Subcutaneous abdominal adipose tissue (tissue), 5 donors: Measurements from ENCODE around the gene CDK15.

ENCODE experiments used
- H3K27ac ChIP-seq: one replicate; pipeline ENCODE4 v1.7.0; 2013; ENCODE audit warnings: low read depth, mild to moderate bottlenecking, inconsistent platforms, low read length, moderate library complexity
- H3K27me3 ChIP-seq, 5 donors: one replicate each; pipeline ENCODE4 v1.7.0; 2013; ENCODE audit warnings: low read length in 5 of 5, inconsistent platforms in 1 of 5; ENCODE audit not compliant: control insufficient read depth in 5 of 5, insufficient read depth in 4 of 5
- H3K36me3 ChIP-seq, 5 donors: one replicate each; pipeline ENCODE4 v1.7.0; 2013; ENCODE audit warnings: low read length in 5 of 5; ENCODE audit not compliant: control insufficient read depth in 5 of 5, insufficient read depth in 5 of 5
- H3K4me1 ChIP-seq, 5 donors: one replicate each; pipeline ENCODE4 v1.7.0; 2013; ENCODE audit warnings: low read length in 5 of 5, mild to moderate bottlenecking in 3 of 5, moderate library complexity in 1 of 5; ENCODE audit not compliant: control insufficient read depth in 5 of 5, insufficient read depth in 5 of 5
- H3K4me3 ChIP-seq, 5 donors: one replicate each; pipeline ENCODE4 v1.7.0; 2013; ENCODE audit warnings: low read length in 5 of 5, low read depth in 1 of 5
- H3K9ac ChIP-seq, 5 donors: one replicate each; pipeline ENCODE4 v1.7.0; 2013; ENCODE audit warnings: low read length in 5 of 5, mild to moderate bottlenecking in 4 of 5, moderate library complexity in 3 of 5
- H3K9me3 ChIP-seq, 5 donors: one replicate each; pipeline ENCODE4 v1.7.0; 2013; ENCODE audit warnings: low read length in 5 of 5; ENCODE audit not compliant: control insufficient read depth in 5 of 5
- donor health status: healthy.
- donor health status: healthy.
- donor health status: healthy.
- donor health status: healthy.
- donor health status: healthy.

CDK15 gene

DNA sequence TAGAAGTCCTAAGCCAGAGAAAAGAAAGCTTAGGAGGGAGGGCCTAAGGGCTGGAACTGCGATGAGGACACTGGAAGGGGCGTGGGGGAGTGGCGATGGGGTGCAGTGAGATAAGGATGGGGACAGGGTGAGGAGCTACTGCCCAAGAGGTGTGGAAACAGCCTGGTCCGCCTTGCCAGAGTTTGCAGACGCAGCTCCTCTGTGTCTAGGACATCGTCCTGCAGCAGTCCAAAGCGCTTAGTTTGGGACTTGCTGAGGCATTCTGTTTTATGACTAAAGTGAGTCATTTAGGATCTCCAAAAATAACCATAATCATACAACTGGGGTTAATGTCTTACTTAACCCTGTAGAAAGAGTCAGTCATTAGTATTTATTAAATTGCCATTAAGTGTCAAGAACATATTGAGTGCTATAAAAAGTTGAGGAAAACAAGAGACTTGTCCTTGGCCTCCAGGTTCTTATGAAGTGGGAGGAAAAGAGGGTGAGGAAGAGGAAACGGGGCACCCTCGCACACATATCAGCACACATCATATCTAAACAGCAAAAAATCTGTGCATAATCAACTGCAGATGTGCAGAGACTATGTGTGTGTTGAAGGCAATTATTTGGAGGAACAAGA lies 74.8 kb downstream of the CDK15 start:
- Histone ChIP-seq H3K9ac (no peak overlapping the region), H3K4me1 (peaks cover 5 to 36% (median 17%) of the 10 kb centered on the region in 5 donors), H3K4me3 (no peak overlapping the region), H3K9me3 (no peaks in the 10 kb centered on the region), H3K27me3 (peaks cover 8 to 17% (median 14%) of the 10 kb centered on the region in 5 donors), H3K27ac (no peak overlapping the region), H3K36me3 (no peaks in the 10 kb centered on the region)

DNA sequence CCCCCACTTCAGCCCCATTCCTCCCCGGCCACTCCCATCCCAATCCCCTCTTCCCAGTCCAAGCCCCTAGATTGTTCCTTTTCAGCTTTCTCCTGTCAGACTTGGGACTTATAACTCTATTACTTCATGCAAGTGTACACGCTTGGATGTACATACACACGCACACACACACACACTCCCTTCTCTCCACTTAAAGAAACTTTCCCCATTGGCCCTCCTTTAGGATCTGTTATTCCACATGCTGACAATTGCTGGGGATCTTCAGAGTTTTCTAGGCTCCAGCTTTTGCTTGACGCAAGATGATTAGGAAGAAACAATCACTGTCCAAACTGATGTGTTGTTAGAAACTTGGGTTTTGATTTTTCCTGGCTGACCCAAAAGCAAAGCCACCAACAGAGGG lies 75.4 kb downstream of the CDK15 start:
- Histone ChIP-seq H3K9ac (no peak overlapping the region), H3K36me3 (no peaks in the 10 kb centered on the region), H3K27ac (no peak overlapping the region), H3K27me3 (peaks cover 8 to 17% (median 14%) of the 10 kb centered on the region in 5 donors), H3K9me3 (no peaks in the 10 kb centered on the region), H3K4me3 (no peak overlapping the region), H3K4me1 (peaks cover 5 to 36% (median 17%) of the 10 kb centered on the region in 5 donors)

DNA sequence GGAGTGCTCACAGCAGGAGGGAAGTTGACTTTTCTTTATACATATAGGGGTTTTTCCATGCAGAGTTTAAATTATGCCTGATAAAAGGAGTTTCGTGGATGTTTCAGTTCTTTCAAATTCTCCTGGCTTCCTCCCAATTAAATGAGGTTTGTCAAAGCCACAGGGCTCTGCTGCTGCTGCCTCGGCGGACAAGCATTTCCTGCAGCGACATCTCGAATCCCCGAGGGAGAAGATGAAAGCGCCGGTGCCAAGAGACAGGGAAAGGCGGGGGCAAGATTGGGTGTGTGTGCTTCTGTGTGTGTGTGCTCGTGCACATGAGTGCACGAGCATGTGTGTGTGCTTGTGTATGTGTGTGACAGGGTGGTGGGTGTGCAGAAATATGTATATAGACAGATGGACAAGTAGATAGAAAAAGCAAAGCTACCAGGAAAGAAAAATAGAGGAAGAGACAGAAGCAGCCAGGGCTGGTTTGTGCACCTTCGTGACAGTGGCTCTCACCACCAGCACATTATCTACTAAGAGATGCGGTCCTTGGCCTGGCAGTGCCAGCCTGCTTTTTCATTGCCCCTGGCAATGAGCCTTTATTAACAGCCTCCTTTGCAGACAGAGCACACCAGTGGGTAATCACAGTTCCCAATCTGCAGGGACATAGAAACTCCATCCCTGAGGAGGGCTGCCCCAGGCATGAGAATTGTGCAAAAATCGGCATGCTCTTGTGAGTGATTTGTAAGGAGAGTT lies 76.2 kb downstream of the CDK15 start:
- Histone ChIP-seq H3K9me3 (no peaks in the 10 kb centered on the region), H3K4me1 (peaks cover 5 to 36% (median 17%) of the 10 kb centered on the region in 5 donors), H3K36me3 (no peaks in the 10 kb centered on the region), H3K27ac (no peak overlapping the region), H3K9ac (no peak overlapping the region), H3K4me3 (no peak overlapping the region), H3K27me3 (peaks cover 6 to 17% (median 14%) of the 10 kb centered on the region in 5 donors)

DNA sequence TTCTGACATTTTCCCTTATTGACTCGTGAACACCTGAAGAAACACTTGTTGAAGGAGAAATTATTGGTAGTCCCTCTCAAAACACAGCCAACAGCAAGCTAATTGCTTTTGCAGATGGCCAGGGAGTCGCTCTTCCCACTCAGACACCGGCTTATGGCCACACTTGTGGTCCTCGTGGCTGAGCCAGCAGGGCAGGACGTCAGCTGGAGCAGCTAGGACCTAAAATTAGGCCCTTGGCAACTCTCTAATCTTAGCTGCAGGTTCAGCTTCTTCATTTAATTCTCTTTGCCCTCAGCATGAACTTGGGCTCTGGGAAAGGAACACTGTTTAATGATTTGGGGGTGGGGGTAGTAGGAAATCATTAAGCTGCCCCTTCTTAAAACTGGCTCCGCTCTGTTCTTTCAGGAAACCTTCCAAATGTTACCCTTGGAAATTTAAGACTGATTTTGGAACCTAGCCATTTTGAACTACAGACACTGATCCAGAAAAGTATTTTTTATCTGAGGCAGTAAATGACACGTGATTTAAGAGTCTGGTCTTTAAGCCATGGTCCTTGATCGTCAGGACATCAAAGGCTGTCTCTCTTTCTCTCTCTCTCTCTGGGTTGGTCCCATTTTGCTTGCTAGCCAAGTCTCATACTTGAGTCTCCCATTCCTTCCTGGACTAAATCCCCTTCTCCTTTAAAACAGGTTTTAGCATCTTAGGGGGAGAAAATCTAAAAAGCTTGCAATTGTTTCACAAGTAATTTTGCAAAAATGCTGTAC lies 77.5 kb downstream of the CDK15 start:
- H3K4me3 ChIP-seq, result no peak overlapping the region
- H3K4me1 ChIP-seq, result peaks cover 5 to 36% (median 23%) of the 10 kb centered on the region in 5 donors
- no peaks in the 10 kb centered on the region for H3K36me3 ChIP-seq
- no peak overlapping the region for H3K27ac ChIP-seq
- peaks cover 5 to 21% (median 16%) of the 10 kb centered on the region in 5 donors for H3K27me3 ChIP-seq
- H3K9me3 ChIP-seq, result no peaks in the 10 kb centered on the region
- no peak overlapping the region for H3K9ac ChIP-seq

DNA sequence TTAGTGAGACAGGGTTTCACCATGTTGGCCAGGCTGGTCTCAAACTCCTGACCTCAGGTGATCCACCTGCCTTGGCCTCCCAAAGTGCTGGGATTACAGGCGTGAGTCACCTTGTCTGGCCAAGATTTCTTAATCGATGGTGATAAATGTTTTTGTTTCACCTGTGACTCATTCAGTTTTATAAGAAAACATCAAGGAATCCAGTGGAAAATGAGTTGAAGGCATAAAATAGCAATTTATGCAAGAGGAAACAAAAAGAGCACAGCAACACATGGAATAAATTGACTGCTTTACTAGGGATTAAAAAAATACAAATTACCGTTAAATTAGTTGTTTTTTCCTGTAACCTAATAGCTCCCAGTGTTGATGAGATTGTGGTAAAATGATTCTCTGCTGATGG lies 80.2 kb downstream of the CDK15 start:
- H3K36me3 ChIP-seq, result no peaks in the 10 kb centered on the region
- no peak overlapping the region for H3K9ac ChIP-seq
- no peaks in the 10 kb centered on the region for H3K9me3 ChIP-seq
- H3K27ac ChIP-seq, result no peak overlapping the region
- H3K4me1 ChIP-seq, result peaks cover 5 to 27% (median 18%) of the 10 kb centered on the region in 5 donors
- no peak overlapping the region for H3K4me3 ChIP-seq
- H3K27me3 ChIP-seq, result peaks cover 0 to 17% (median 3%) of the 10 kb centered on the region in 5 donors

DNA sequence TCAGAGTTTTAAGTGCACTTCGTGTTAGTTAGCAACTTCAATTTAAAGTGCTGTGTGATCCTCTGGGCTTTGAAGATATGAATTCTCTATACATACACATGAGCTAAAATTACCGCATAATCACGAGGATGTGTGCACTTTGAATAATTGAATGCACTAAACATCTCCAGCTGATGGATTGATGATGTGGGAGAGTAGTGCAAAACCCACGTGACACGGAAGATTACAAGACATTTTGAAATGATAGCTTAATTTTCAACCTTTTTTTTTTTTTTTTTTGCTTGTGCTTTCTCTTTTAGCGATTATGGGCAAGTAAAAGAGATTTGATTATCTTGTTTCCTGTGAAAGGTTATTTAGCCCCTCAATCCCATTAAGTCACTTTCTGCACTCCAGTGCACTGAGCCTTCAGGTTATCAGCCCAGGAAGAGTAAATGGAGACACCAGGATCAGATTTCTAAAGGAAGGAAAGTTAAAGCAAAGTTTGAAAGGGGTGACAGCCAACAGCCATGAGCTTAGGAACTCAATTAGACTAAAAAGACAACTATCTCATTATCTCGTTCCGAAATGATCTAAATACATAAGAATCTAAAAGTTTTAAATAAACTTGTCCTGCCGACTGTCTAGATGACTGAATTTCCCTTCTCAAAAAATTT lies 81.6 kb downstream of the CDK15 start:
- H3K36me3 ChIP-seq, result no peaks in the 10 kb centered on the region
- H3K9me3 ChIP-seq, result no peaks in the 10 kb centered on the region
- H3K27ac ChIP-seq, result no peak overlapping the region
- peak overlapping the region in 1 of 5 donors; percentile 41 for H3K9ac ChIP-seq
- H3K4me1 ChIP-seq, result peaks cover 5 to 14% (median 11%) of the 10 kb centered on the region in 5 donors
- peaks cover 0 to 17% (median 0%) of the 10 kb centered on the region in 5 donors for H3K27me3 ChIP-seq
- peak overlapping the region in 3 of 5 donors; percentile 15 to 58 (median 21) for H3K4me3 ChIP-seq

DNA sequence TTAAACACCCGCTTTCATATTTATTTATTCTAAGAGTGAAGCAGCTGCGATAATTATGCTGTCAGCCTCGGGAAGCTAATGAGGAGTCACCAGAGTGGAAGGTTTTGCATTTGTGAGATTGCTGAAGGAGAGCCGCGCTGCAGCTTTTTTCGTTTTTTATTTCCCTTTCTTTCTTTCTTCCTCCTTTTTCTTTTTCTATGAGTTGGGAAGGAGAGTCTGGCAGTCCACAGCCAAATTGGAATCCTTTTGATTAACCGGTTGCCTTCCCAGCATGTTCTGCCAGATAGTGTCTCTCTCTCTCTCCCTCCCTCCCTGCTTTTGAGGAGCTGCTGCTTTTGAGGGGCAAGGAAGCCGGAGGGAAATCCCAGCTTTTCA lies 82.1 kb downstream of the CDK15 start:
- peak overlapping the region in 3 of 5 donors; percentile 15 to 58 (median 21) for H3K4me3 ChIP-seq

DNA sequence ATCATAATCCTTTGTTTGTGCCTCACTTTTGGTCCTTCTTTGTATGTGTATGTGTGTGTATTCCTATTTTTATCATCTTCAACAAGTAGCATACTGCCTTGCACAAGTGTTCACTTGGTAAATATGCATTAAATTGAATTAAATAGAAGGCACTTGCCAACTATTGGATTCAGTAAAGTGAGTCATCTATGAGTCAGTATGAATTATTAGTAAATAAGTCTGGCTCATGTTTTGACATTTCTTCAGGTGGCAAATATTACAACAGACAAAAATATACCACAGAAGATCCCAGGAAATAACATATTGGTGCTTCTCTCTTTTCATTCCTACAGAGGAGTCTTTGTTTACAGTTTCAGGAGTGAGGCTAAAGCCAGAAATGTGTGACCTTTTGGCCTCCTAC lies 84.1 kb downstream of the CDK15 start:
- Histone ChIP-seq H3K27ac (no peak overlapping the region), H3K27me3 (peaks cover 0 to 17% (median 0%) of the 10 kb centered on the region in 5 donors), H3K36me3 (no peaks in the 10 kb centered on the region), H3K9me3 (no peaks in the 10 kb centered on the region), H3K4me1 (peaks cover 0 to 10% (median 6%) of the 10 kb centered on the region in 5 donors), H3K9ac (no peak overlapping the region), H3K4me3 (no peak overlapping the region)

More for the DNA sequence above, 82.1 kb downstream of the CDK15 start:
- Histone ChIP-seq H3K9ac (peak overlapping the region in 1 of 5 donors; percentile 41), H3K27me3 (peaks cover 0 to 17% (median 0%) of the 10 kb centered on the region in 5 donors), H3K4me1 (peaks cover 4 to 10% (median 9%) of the 10 kb centered on the region in 5 donors), H3K9me3 (no peaks in the 10 kb centered on the region), H3K27ac (no peak overlapping the region), H3K36me3 (no peaks in the 10 kb centered on the region)

DNA sequence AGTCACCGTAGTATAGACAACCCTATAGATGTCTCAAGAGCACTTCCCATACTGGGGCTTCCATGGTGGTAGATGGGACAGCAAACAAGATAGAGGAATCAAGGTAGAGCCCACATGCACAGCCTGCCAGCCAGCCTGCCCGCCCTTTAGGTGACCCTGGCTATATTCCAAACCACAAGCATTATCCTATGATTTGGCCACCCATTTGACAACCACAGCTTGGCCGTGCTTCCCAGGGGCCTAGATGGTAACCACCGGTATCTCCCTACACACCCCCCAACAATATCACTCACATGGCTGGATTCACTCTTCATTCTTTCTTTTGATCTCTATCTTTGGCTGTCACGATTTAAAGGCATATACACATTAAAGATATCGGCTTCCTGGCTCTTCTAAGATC lies 85.3 kb downstream of the CDK15 start:
- Histone ChIP-seq H3K27ac (no peak overlapping the region), H3K9me3 (no peaks in the 10 kb centered on the region), H3K4me3 (no peak overlapping the region), H3K27me3 (peaks cover 0 to 17% (median 0%) of the 10 kb centered on the region in 5 donors), H3K4me1 (peaks cover 0 to 10% (median 6%) of the 10 kb centered on the region in 5 donors), H3K36me3 (no peaks in the 10 kb centered on the region), H3K9ac (no peak overlapping the region)
